Right lobe of liver (tissue), 6 donors: ENCODE measurements around the gene RIMS1. TPM values are rescaled to one million over a fixed set of nuclear protein-coding genes. Genes with fewer than 3 reads are reported as not detected.

ENCODE experiments used
- ATAC-seq, 4 donors: fragments of 200-7000 bp; cut with Tn5 transposase; one replicate each; pipeline ENCODE4 v1.9.1; 2020; ENCODE audit warnings: mild to moderate bottlenecking in 4 of 4, moderate library complexity in 4 of 4
- DNase-seq, 3 donors: peaks; one replicate each; pipeline ENCODE4 v3.0.0-alpha.2; 2020
- H3K27ac ChIP-seq, 3 donors: fragments of 200-600 bp; one replicate each; pipeline ENCODE4 v1.8.0; 2022
- H3K27me3 ChIP-seq, 2 donors: fragments of 200-600 bp; one replicate each; pipeline ENCODE4 v1.8.0; 2022
- H3K36me3 ChIP-seq, 4 donors: fragments of 200-600 bp; sonication (generic) in 1 of 4; one replicate each; pipeline versions ENCODE4 v1.5.1 to v1.8.0; 2017 to 2022; ENCODE audit warnings: control low read depth in 1 of 4
- H3K4me1 ChIP-seq, 4 donors: fragments of 200-600 bp; sonication (generic) in 1 of 4; one replicate each; pipeline versions ENCODE4 v1.5.1 to v1.8.0; 2017 to 2022; ENCODE audit warnings: control low read depth in 1 of 4
- H3K4me3 ChIP-seq, 3 donors: fragments of 200-600 bp; one replicate each; pipeline ENCODE4 v1.8.0; 2022
- H3K9me3 ChIP-seq, 4 donors: fragments of 200-600 bp; sonication (generic) in 1 of 4; one replicate each; pipeline versions ENCODE4 v1.5.1 to v1.8.0; 2017 to 2022; ENCODE audit warnings: control low read depth in 1 of 4
- CTCF ChIP-seq, 4 donors: fragments of 200-600 bp in 3 of 4; fragments of 450-650 bp in 1 of 4; IDR thresholded peaks; one replicate each; pipeline versions ENCODE4 v1.5.1 to v1.8.0; 2016 to 2022; ENCODE audit warnings: antibody characterized with exemption in 4 of 4, mild to moderate bottlenecking in 2 of 4
- POLR2A ChIP-seq: fragments of 450-650 bp; IDR thresholded peaks from one replicate; pipeline ENCODE4 v1.6.1; 2017; ENCODE audit warnings: antibody characterized with exemption, mild to moderate bottlenecking
- WGBS: methylation state at CpG from one replicate; pipeline ENCODE4 v1.1.6; 2018; ENCODE audit warnings: low coverage, low lambda C conversion rate; ENCODE audit not compliant: insufficient coverage; ENCODE audit errors: missing lambda C conversion rate; 5-methylcytosine and 5-hydroxymethylcytosine counted together
- intact Hi-C, 2 donors: fragments of 100-400 bp; cut with DNase I; formaldehyde crosslinking; loops; one replicate each; pipeline versions ENCODE4 v1.11.2 to v1.14.1; 2022
- total RNA-seq, 6 experiments: library from RNA; depleted of rRNA in 2 of 6; stranded (reverse); fragments of >200 nt in 2 of 6; fragmentation: NEBNext Ultra II Directional in 3 of 6; extraction: Animal tissue kit (Norgen Biotek cat#: 25700) in 3 of 6; gene quantifications; one replicate each; pipeline versions ENCODE4 v1.1.0 to v1.2.4, GENCODE V29; 2016 to 2023
- donor health status: DM: no; HTN: yes; CAD: no.
- donor health status: DM: no; HTN: no; CAD: no.
- donor health status: DM: no; HTN: no; CAD: no.
- donor health status: DM: no; HTN: yes; CAD: no.
- donor health status: DM: no; HTN: yes; CAD: no.

RIMS1 gene
- total RNA-seq, 6 experiments from 2014 or later = 0.09 to 0.69 TPM; not detected in 4

GRCh38 chr6:72040111-72040510, 153.8 kb downstream of the RIMS1 start:
- no peak overlapping the region for H3K27ac ChIP-seq
- no peaks in the 10 kb centered on the region for H3K27me3 ChIP-seq
- intact Hi-C loops = no loop called here
- H3K36me3 ChIP-seq = no peaks in the 10 kb centered on the region
- no peak overlapping the region for H3K4me3 ChIP-seq
- no peak for ATAC-seq
- H3K9me3 ChIP-seq = no peaks in the 10 kb centered on the region
- no peaks in the 10 kb centered on the region for H3K4me1 ChIP-seq
- DNase-seq = no peak
- no peak for TF ChIP-seq CTCF (IDR thresholded peaks at IDR 0.05)
- TF ChIP-seq POLR2A = no peak

GRCh38 chr6:72042088-72042487, 155.7 kb downstream of the RIMS1 start:
- DNase-seq (no peak), ATAC-seq (no peak)
- 43% methylated on average over 2 of the region's 2 CpGs for WGBS
- Histone ChIP-seq H3K9me3 (no peaks in the 10 kb centered on the region), H3K27me3 (no peaks in the 10 kb centered on the region), H3K4me3 (no peak overlapping the region), H3K36me3 (no peaks in the 10 kb centered on the region), H3K27ac (no peak overlapping the region), H3K4me1 (no peaks in the 10 kb centered on the region)
- intact Hi-C loops = no loop called here
- TF ChIP-seq CTCF (IDR thresholded peaks at IDR 0.05) (no peak), POLR2A (no peak)

GRCh38 chr6:72048080-72048479, 161.7 kb downstream of the RIMS1 start:
- no peaks in the 10 kb centered on the region for H3K4me1 ChIP-seq
- no peak for TF ChIP-seq CTCF (IDR thresholded peaks at IDR 0.05)
- no peak for TF ChIP-seq POLR2A
- DNase-seq (no peak), ATAC-seq (no peak)
- intact Hi-C loops = no loop called here
- WGBS = 20% methylated on average over 2 of the region's 2 CpGs
- H3K9me3 ChIP-seq = no peaks in the 10 kb centered on the region
- H3K27me3 ChIP-seq = no peaks in the 10 kb centered on the region
- H3K27ac ChIP-seq = no peak overlapping the region
- H3K36me3 ChIP-seq = no peaks in the 10 kb centered on the region
- no peak overlapping the region for H3K4me3 ChIP-seq

GRCh38 chr6:72049376-72049775, 163.0 kb downstream of the RIMS1 start:
- ATAC-seq = no peak
- Histone ChIP-seq H3K4me3 (no peak overlapping the region), H3K36me3 (no peaks in the 10 kb centered on the region), H3K27ac (no peak overlapping the region), H3K9me3 (no peaks in the 10 kb centered on the region), H3K27me3 (no peaks in the 10 kb centered on the region), H3K4me1 (no peaks in the 10 kb centered on the region)
- no peak for TF ChIP-seq POLR2A
- no peak for TF ChIP-seq CTCF (IDR thresholded peaks at IDR 0.05)
- intact Hi-C loops = no loop called here
- no peak for DNase-seq
- 50% methylated on average over 3 of the region's 3 CpGs for WGBS

- Histone ChIP-seq H3K36me3 (no peaks in the 10 kb centered on the region), H3K27me3 (no peaks in the 10 kb centered on the region), H3K9me3 (no peaks in the 10 kb centered on the region), H3K4me3 (no peak overlapping the region), H3K4me1 (no peaks in the 10 kb centered on the region), H3K27ac (no peak overlapping the region)
- no peak for ATAC-seq
- 59% methylated on average over 6 of the region's 6 CpGs for WGBS
- DNase-seq = no peak
- intact Hi-C loops = no loop called here
- TF ChIP-seq CTCF (IDR thresholded peaks at IDR 0.05) (no peak), POLR2A (no peak)
Observed at GRCh38 chr6:72061286-72061685, 174.9 kb downstream of the RIMS1 start.
